Measurements from ENCODE around the gene UPF3A. TPM values are rescaled to one million over a fixed set of nuclear protein-coding genes. Genes with fewer than 3 reads are reported as not detected.

The UPF3A gene
- 10 to 100 TPM; 10.6 to 24.3 (median 14.8) TPM for total RNA-seq
- long read RNA-seq, partial matches to known transcripts = 6 of 9 reads
- long read RNA-seq, other reads (novel, unspliced or antisense) = 3 of 9 reads

DNA sequence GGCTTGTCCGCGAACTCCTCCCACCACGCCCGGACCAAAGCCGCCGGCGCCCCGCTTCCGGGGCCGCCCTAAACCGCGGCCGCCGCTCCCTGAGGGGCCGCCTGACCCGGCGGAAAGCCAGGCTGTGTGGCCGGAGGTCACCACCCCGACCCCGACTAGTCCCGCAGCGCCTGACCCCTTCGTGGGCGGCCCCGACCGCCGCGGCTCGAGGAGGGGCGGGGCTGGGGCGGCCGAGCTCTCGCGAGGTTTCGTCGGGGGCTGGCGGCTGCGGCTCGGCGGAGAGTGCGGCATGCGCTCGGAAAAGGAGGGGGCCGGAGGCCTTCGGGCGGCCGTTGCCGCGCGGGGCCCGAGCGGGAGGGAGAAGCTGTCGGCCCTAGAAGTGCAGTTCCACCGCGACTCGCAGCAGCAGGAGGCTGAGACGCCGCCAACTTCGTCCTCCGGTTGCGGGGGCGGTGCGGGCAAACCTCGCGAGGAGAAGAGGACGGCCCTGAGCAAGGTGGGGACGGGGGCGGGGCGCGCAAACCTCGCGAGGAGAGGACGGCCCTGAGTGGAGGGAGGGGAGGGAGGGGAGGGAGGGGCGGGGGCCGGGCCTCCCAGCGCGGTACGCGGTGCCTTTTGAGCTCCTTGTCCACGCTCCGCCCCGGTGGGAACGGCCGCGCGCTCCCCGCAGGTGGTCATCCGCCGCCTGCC is at the start of gene UPF3A:
Gene UPF3A, plus strand, starts transcription at position 251 of the 690 bp plus-strand sequence. Its CDS starts 39 bp downstream, at position 290.
- Histone ChIP-seq H3K4me1 (peaks cover 0 to 23% (median 4%) of the 10 kb centered on the region in 4 donors), H3K27me3 (no peaks in the 10 kb centered on the region), H3K4me3 (peak within 1 kb of the TSS; percentile 61 to 78 (median 66)), H3K36me3 (peaks cover 0 to 4% (median 0%) of the 10 kb centered on the region in 4 donors), H3K27ac (peak within 1 kb of the TSS; percentile 88 to 91 (median 91)), H3K9me3 (no peaks in the 10 kb centered on the region)
- WGBS (ENCODE audit: insufficient coverage, low coverage, low lambda C conversion rate, missing lambda C conversion rate) = 2% methylated on average over 22 of the region's 89 CpGs
- ATAC-seq = peak; percentile 88 to 95 (median 92)
- TF ChIP-seq POLR2A (IDR thresholded peaks at IDR 0.05) (peak; percentile 79), CTCF (IDR thresholded peaks at IDR 0.05) (no peak)
- DNase-seq = peak; percentile 95 to 96 (median 96)
- intact Hi-C loops (cut with DNase I) = no loop called here

- H3K9me3 ChIP-seq = no peaks in the 10 kb centered on the region
- ATAC-seq (no peak), DNase-seq (no peak)
- TF ChIP-seq POLR2A (IDR thresholded peaks at IDR 0.05) = no peak
- TF ChIP-seq CTCF (IDR thresholded peaks at IDR 0.05) = no peak
- 47% methylated on average over 7 of the region's 8 CpGs for WGBS (ENCODE audit: insufficient coverage, low coverage, low lambda C conversion rate, missing lambda C conversion rate)
- H3K4me1 ChIP-seq = peaks cover 0 to 39% (median 11%) of the 10 kb centered on the region in 4 donors
- H3K36me3 ChIP-seq = peaks cover 0 to 5% (median under 1%) of the 10 kb centered on the region in 4 donors
- intact Hi-C loops (cut with DNase I) = no loop called here
- H3K4me3 ChIP-seq = no peak overlapping the region
- no peak overlapping the region for H3K27ac ChIP-seq
- no peaks in the 10 kb centered on the region for H3K27me3 ChIP-seq
Observed at GRCh38 chr13:114231886-114232285, 49.5 kb upstream of the UPF3A start.

DNA sequence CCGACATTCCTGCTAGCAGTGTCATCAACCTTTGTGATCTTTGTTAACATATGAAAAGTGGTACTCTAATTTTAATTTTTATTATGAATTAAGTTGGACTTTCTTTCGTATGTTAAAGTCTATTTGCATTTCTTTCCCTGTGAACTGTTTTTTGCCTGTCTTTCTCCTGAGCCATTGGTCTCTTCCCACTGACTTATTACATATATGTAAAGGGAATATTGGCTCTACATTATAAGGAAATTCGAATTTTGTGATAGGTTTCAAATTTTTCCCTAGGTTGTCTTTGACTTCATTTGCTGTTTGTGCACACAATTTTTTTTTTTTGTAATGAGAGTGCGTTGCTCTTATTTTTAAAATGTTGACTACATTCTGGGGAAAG is 47.1 kb upstream of the UPF3A start:
- WGBS (ENCODE audit: insufficient coverage, low coverage, low lambda C conversion rate, missing lambda C conversion rate) = 61% methylated on average over 4 of the region's 4 CpGs
- no peak for ATAC-seq
- DNase-seq = no peak
- peak overlapping the region in 2 of 3 donors; percentile 62 to 67 for H3K27ac ChIP-seq
- TF ChIP-seq POLR2A (IDR thresholded peaks at IDR 0.05) (no peak), CTCF (IDR thresholded peaks at IDR 0.05) (no peak)
- H3K9me3 ChIP-seq = no peaks in the 10 kb centered on the region
- H3K4me1 ChIP-seq = peaks cover 0 to 20% (median under 1%) of the 10 kb centered on the region in 4 donors
- peak overlapping the region; percentile 96 to 97 (median 96) for H3K4me3 ChIP-seq
- no peaks in the 10 kb centered on the region for H3K27me3 ChIP-seq
- H3K36me3 ChIP-seq = peaks cover 0 to 26% (median 15%) of the 10 kb centered on the region in 4 donors
- intact Hi-C loops (cut with DNase I) = no loop called here

GRCh38 chr13:114234645-114235421 is 46.6 kb upstream of the UPF3A start, which contains the start of gene CDC16:
Gene CDC16, plus strand, starts transcription at chr13:114234897. Its CDS starts 188 bp downstream, at chr13:114235085.
- peak; percentile 91 to 98 (median 96) for ATAC-seq
- Histone ChIP-seq H3K4me1 (peaks cover 0 to 14% (median 0%) of the 10 kb centered on the region in 4 donors), H3K4me3 (peak within 1 kb of the TSS; percentile 96 to 97 (median 96)), H3K9me3 (no peaks in the 10 kb centered on the region), H3K27me3 (no peaks in the 10 kb centered on the region), H3K27ac (peak within 1 kb of the TSS; percentile 62 to 85 (median 67)), H3K36me3 (peaks cover 0 to 32% (median 19%) of the 10 kb centered on the region in 4 donors)
- peak; percentile 91 to 94 (median 92) for DNase-seq
- TF ChIP-seq POLR2A (IDR thresholded peaks at IDR 0.05) (peak; percentile 75), CTCF (IDR thresholded peaks at IDR 0.05) (peak in 3 of 4 donors; percentile 10 to 24 (median 13))
- 2% methylated on average over 33 of the region's 76 CpGs for WGBS (ENCODE audit: insufficient coverage, low coverage, low lambda C conversion rate, missing lambda C conversion rate)
- intact Hi-C loops (cut with DNase I) = no loop called here

Measured in right lobe of liver (tissue), 6 donors.